ENCODE results near the gene PSG6.
"Not testable (repeated sequence)": the region's sequence is repeated elsewhere in the genome, so short reads cannot be mapped to it uniquely, and the experiment has no call there.

PSG6 gene

GRCh38 chr19:42917634-42918033 lies at the start of gene PSG6:
PSG6 (minus strand) TSS chr19:42917894; CDS start chr19:42917792, 102 bp downstream.
- in situ Hi-C loops (cut with MboI; ENCODE audit: low sequenced_read_pairs), result not testable (repeated sequence)

- in situ Hi-C loops (cut with MboI; ENCODE audit: low sequenced_read_pairs), result no loop called here
Observed at GRCh38 chr19:42965176-42965575, 47.5 kb upstream of the PSG6 start.

- in situ Hi-C loops (cut with MboI; ENCODE audit: low sequenced_read_pairs), result no loop called here
Observed at GRCh38 chr19:42961119-42961518, 43.4 kb upstream of the PSG6 start.

- in situ Hi-C loops (cut with MboI; ENCODE audit: low sequenced_read_pairs), result not testable (repeated sequence)
Observed at GRCh38 chr19:42952126-42952525, 34.4 kb upstream of the PSG6 start.

- in situ Hi-C loops (cut with MboI; ENCODE audit: low sequenced_read_pairs), result not testable (repeated sequence)
Observed at GRCh38 chr19:42951476-42951875, 33.8 kb upstream of the PSG6 start.

- in situ Hi-C loops (cut with MboI; ENCODE audit: low sequenced_read_pairs), result no loop called here
Observed at GRCh38 chr19:42942187-42942789, 24.6 kb upstream of the PSG6 start.

- in situ Hi-C loops (cut with MboI; ENCODE audit: low sequenced_read_pairs), result not testable (repeated sequence)
Observed at GRCh38 chr19:42937107-42937506, 19.4 kb upstream of the PSG6 start, which contains the start of gene PSG7. PSG7 (minus strand) TSS chr19:42937207; CDS start chr19:42937076, 131 bp downstream.

GRCh38 chr19:42934726-42935125 lies 17.0 kb upstream of the PSG6 start:
- in situ Hi-C loops (cut with MboI; ENCODE audit: low sequenced_read_pairs), result not testable (repeated sequence)

- in situ Hi-C loops (cut with MboI; ENCODE audit: low sequenced_read_pairs), result not testable (repeated sequence)
Observed at GRCh38 chr19:42934183-42934582, 16.5 kb upstream of the PSG6 start.

- in situ Hi-C loops (cut with MboI; ENCODE audit: low sequenced_read_pairs), result not testable (repeated sequence)
Observed at GRCh38 chr19:42933412-42933811, 15.7 kb upstream of the PSG6 start.

GRCh38 chr19:42932485-42933101 lies 14.9 kb upstream of the PSG6 start:
- in situ Hi-C loops (cut with MboI; ENCODE audit: low sequenced_read_pairs), result not testable (repeated sequence)

- in situ Hi-C loops (cut with MboI; ENCODE audit: low sequenced_read_pairs), result not testable (repeated sequence)
Observed at GRCh38 chr19:42930214-42930613, 12.5 kb upstream of the PSG6 start.

- in situ Hi-C loops (cut with MboI; ENCODE audit: low sequenced_read_pairs), result no loop called here
Observed at GRCh38 chr19:42928896-42929295, 11.2 kb upstream of the PSG6 start.

- in situ Hi-C loops (cut with MboI; ENCODE audit: low sequenced_read_pairs), result no loop called here
Observed at GRCh38 chr19:42926781-42927180, 9.1 kb upstream of the PSG6 start.

GRCh38 chr19:42923106-42923505 lies 5.4 kb upstream of the PSG6 start:
- in situ Hi-C loops (cut with MboI; ENCODE audit: low sequenced_read_pairs), result not testable (repeated sequence)

- in situ Hi-C loops (cut with MboI; ENCODE audit: low sequenced_read_pairs), result not testable (repeated sequence)
Observed at GRCh38 chr19:42920971-42921370, 3.3 kb upstream of the PSG6 start.

GRCh38 chr19:42919757-42920079 lies 2.0 kb upstream of the PSG6 start:
- in situ Hi-C loops (cut with MboI; ENCODE audit: low sequenced_read_pairs), result no loop called here

- in situ Hi-C loops (cut with MboI; ENCODE audit: low sequenced_read_pairs), result not testable (repeated sequence)
Observed at GRCh38 chr19:42919070-42919756, 1.5 kb upstream of the PSG6 start.

- in situ Hi-C loops (cut with MboI; ENCODE audit: low sequenced_read_pairs), result not testable (repeated sequence)
Observed at GRCh38 chr19:42918377-42919069, 829 bp upstream of the PSG6 start.

- in situ Hi-C loops (cut with MboI; ENCODE audit: low sequenced_read_pairs), result not testable (repeated sequence)
Observed at GRCh38 chr19:42916931-42917330, 763 bp downstream of the PSG6 start.

- in situ Hi-C loops (cut with MboI; ENCODE audit: low sequenced_read_pairs), result not testable (repeated sequence)
Observed at GRCh38 chr19:42913516-42913915, 4.2 kb downstream of the PSG6 start.

GRCh38 chr19:42912941-42913340 lies 4.8 kb downstream of the PSG6 start:
- in situ Hi-C loops (cut with MboI; ENCODE audit: low sequenced_read_pairs), result not testable (repeated sequence)

All from HL-60/S4 (cell line).